HG03354 (cell line): ENCODE measurements around the gene CACNA1D.
A peak's percentile ranks its signal among the peaks of the same experiment; 100 is the strongest.
"Not testable (repeated sequence)": the region's sequence is repeated elsewhere in the genome, so short reads cannot be mapped to it uniquely, and the experiment has no call there.

ENCODE experiments used
- ATAC-seq: cut with Tn5 transposase; IDR thresholded peaks from one replicate; pipeline ENCODE4 v1.9.1; 2021; ENCODE audit warnings: mild to moderate bottlenecking; ENCODE audit not compliant: unreplicated experiment, poor library complexity, severe bottlenecking

CACNA1D gene

DNA sequence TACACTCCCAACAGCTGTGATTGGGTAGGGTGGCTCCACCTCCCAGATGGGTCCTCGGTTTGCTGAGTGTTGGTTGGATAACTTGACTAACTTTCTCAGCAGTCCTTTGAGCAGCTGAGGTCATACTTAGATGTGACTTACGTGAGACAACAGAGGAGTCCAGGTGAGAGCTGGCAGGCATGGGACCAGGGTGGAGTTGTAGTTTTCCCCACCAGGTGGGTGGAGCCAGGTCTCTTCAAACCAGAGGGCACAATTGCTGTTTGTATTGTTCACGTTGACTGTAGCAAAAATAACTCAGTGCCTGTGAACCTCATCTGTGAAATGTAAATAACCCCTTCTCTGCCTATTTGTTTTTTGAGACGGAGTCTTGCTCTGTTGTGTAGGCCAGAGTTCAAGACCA is 144.4 kb downstream of the CACNA1D start:
- not testable (repeated sequence) for ATAC-seq

DNA sequence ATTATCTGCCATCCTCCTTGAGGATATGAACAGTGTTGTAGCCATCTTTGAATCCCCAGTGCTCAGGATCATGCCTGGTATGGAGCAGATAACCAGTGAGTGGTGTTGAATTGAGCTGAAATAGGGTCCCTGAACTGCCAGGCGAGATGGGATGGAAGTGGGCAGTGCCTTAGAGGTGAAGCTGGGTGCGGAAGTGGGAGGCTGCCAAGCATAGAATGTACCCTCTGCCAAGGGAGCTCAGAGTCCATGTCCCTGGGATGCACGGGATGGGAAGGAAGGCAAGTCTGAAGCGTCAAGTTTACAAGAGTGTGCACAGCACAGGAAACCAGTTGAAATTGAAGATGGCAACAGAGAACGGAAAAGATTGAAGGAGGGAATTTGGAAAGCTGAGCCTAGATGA is 147.0 kb downstream of the CACNA1D start:
- no peak for ATAC-seq

DNA sequence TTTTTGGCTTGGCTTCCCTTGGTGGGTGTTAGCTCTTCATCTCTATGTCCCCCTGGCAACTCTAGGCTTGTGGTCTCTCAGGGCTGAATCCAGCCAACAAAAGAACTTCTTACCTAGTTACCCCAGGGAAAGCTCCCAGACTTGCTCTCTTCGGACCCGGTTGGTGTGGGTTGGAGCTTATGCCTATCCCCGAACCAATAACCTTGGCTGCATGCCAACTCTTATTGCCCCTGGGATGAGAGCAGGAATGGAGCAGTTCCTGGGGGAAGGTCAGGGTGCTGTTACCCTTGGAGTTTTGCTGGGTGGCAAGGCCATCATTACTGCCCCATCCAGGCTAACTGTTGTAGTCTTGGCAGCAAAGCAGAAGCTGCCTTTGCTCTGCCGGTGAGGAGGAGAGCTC is 147.8 kb downstream of the CACNA1D start:
- no peak for ATAC-seq

GRCh38 chr3:53643757-53644156 is 149.3 kb downstream of the CACNA1D start:
- no peak for ATAC-seq

- no peak for ATAC-seq
These were observed 151.3 kb downstream of the CACNA1D start for GRCh38 chr3:53645754-53646153.

DNA sequence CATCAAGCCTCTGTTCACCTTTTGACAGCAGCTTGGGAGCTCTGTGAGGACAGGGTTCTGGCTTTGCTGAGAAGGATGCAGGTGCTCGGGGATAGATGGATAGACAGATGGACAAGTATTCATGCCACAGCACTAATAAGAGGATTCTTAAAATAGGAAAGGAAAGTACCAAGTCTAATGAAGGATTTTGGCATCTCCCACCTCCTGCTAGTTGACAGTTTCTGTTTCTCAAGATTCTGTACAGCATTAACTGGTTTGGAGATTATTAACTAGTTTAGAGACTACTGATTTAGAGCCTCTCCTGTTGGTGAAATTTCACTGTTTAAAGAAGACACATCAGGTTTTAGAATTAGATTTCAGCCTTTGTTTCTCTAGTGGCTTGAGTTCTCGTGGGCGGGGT is 152.3 kb downstream of the CACNA1D start:
- ATAC-seq, result peak; percentile 84

GRCh38 chr3:53649816-53650215 is 155.4 kb downstream of the CACNA1D start:
- no peak for ATAC-seq

DNA sequence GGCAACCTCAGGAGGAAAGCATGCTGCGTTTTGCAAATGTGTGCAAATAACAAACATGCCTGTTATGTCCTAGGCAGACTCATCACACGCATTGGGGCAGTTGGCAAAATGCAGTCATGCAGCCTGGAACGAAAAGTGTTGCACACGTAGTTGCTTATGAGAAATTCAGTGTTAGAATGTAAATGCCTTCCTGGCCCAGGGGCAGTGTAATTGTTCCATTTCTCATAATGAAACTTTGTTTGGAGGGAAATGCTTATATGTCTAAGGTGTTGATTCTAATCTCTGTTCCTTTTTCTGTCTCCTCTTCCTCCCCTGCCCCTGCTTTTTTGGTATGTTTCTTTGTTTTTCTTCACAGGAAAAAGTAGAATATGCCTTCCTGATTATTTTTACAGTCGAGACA is 156.0 kb downstream of the CACNA1D start:
- ATAC-seq, result peak; percentile 59

DNA sequence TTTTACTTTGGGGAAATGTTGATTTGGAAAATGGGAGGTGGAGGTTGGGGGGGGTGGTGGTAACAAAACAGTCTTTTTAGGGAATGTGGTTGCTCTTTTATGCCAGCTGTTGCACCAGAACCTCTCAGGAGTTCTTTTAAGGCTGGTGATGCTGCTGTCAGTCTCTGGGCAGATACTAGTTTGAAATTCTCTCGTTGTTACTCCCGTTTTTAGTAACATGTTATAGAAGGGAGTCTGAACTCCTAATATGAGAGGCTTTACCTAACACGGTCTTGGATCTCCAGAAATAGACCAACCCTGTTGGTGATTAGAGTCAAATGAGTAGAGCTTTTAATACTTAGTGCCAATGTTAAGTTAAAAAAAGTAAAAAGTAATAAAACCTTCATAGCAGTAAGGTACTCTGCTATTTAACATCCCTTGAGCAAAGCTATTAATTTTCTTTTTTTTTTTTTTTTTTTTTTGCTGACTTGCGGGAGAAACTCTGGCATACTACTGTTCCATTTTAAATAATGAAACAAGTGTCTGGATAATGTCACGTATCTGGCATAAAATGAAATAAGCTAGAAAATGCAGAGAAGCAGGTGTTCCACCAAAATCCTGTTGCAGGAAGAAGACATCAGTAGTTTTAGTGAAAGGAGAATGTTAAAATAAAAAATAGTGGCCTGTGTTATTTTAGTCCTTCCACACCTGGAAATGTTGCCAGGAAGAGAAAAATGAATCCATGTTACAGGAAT is 156.7 kb downstream of the CACNA1D start:
- no peak for ATAC-seq

DNA sequence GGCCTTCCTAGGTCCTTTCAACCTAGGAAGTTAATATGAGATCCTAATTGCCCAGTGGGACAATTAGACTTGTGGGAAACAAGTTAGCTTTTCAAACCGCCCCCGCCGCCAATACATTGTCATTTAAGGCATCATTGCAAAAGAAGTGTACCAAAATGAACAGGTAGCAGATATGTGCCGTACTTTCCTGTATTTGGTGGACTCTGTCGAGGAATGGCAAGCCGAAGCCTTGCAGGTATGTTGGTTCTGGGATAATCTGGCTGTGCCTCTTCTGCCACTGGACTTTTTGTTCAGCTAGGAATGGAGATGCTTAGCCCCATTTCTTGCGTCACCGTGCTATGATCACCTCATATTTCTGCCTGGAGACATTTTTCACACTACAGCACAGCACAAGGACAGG is 157.5 kb downstream of the CACNA1D start:
- ATAC-seq, result no peak

GRCh38 chr3:53657651-53658050 is 163.2 kb downstream of the CACNA1D start:
- ATAC-seq, result no peak

GRCh38 chr3:53658613-53659193 is 164.3 kb downstream of the CACNA1D start:
- ATAC-seq, result no peak

- ATAC-seq, result no peak
These were observed 165.6 kb downstream of the CACNA1D start for GRCh38 chr3:53659996-53660395.

DNA sequence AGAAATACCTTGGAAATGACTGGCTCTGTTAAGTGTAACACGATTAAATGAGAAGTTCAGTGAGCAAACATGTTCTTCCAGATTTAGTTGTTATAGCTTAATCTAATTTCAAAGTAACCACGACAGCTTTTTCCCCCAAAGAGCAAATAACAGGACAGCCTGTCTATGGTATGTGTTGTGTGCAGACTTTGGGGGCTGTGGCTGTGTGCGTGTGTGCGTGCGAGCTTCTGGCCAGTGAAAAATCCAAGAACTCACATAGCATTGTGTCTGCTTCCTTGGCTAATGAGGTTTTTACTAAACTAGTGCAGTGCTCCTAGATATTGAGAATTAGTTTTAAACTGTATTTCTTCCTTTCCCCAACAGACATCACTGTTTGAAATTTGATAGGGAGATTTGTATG is 167.1 kb downstream of the CACNA1D start:
- no peak for ATAC-seq

- ATAC-seq, result not testable (repeated sequence)
These were observed 170.4 kb downstream of the CACNA1D start for GRCh38 chr3:53664812-53665211.

- no peak for ATAC-seq
These were observed 171.4 kb downstream of the CACNA1D start for GRCh38 chr3:53665608-53666425.

- no peak for ATAC-seq
These were observed 174.5 kb downstream of the CACNA1D start for GRCh38 chr3:53668872-53669271.

DNA sequence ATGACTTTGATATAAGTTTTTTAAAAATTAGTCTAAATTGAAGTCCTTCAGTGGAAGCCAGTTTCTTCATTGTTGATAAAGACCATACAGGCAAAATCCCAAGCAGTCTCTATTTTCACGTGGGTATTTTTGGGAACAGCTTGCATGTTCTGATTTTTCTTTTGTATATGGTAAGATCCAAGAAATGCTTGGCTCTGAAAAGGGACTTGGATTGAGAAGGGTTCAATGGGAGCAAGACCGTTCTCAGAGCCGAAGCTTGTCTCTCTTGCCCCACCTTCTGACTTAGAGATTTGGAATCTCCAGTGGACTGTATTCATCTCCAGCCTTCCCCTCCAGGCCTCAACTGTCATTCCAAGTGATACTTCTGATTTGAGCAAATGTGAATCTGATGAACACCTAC is 176.3 kb downstream of the CACNA1D start:
- no peak for ATAC-seq

- no peak for ATAC-seq
These were observed 177.0 kb downstream of the CACNA1D start for GRCh38 chr3:53671192-53671960.

DNA sequence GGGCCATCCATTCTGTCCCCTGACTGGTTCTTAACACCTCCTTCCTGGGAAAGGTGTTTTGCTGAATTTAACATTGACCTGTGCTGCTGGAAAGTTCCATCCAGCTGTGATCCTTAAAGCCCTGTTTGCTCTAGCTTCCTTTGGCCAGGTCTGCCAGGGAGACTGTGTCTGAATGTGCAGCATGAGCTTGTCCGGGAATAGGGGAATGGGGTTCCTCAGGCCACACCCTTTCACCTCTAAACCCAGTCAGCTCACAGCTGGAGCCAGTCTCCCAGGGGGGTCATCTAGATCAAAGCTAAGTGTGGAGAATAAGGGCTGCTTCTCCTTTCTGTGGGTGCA is 177.5 kb downstream of the CACNA1D start:
- no peak for ATAC-seq
